HG02798 (cell line): ENCODE data around the gene KIAA1217.
"Not testable (repeated sequence)": the region's sequence is repeated elsewhere in the genome, so short reads cannot be mapped to it uniquely, and the experiment has no call there.

Experiments used
- ATAC-seq: cut with Tn5 transposase; IDR thresholded peaks from one replicate; pipeline ENCODE4 v1.9.1; 2021; ENCODE audit warnings: mild to moderate bottlenecking; ENCODE audit not compliant: unreplicated experiment, poor library complexity

KIAA1217 gene

DNA sequence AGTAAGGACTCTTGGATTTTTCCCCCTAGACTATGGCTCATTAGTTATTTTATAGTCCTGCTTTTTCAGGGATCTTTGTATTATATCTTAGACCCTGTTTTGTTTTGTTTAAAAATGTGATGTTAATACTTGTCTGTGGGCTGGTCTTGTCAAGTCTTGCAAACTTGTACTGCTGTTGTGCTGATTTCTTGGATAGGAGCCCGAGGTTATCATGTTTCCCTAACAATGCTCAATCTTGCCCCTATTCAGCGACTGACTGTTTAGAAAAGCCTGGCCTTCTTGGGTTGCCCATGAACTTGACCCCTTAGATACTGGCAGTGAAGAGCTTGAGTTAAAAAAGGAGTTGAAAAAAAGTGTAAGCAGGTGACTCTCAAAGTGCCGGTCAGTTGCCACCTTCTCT lies 115.7 kb downstream of the KIAA1217 start:
- ATAC-seq = peak; percentile 18

DNA sequence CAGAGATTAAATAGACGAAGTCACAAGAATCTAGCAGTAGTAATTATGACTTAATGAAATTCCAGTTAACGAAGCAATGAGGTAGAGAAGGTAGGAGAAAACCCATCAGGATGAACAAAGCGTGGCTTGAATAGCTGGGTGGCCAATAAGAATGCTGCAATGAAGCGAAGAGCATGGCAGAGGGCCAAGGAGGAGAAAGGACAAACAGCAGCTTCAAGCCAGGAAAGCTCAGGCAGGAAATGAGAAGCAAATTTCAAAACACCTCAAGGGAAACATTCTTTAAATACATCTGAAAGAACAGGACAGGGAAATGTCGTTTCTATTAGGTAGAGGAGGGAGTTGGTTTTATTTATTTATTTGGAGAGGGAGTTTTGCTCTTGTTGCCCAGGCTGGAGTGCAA lies 122.5 kb downstream of the KIAA1217 start:
- ATAC-seq = no peak

DNA sequence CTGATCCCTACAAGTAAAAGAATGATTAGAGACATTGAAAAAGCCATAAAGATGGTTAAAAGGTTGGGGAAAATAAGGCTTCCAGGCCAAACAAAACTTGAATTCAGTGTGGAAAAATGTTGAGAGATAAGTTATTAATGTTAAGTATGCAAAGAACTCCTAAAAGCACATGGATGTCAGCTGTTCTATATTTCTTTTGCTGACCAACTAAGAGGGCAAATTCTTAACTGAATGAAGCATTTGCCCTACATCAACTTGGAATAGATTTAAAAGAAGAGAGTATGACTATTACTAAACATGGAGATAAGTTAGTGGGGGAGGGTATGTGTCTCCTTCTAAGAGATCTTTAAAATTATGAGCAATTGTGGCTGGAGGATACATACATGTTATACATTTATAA lies 124.8 kb downstream of the KIAA1217 start:
- no peak for ATAC-seq

DNA sequence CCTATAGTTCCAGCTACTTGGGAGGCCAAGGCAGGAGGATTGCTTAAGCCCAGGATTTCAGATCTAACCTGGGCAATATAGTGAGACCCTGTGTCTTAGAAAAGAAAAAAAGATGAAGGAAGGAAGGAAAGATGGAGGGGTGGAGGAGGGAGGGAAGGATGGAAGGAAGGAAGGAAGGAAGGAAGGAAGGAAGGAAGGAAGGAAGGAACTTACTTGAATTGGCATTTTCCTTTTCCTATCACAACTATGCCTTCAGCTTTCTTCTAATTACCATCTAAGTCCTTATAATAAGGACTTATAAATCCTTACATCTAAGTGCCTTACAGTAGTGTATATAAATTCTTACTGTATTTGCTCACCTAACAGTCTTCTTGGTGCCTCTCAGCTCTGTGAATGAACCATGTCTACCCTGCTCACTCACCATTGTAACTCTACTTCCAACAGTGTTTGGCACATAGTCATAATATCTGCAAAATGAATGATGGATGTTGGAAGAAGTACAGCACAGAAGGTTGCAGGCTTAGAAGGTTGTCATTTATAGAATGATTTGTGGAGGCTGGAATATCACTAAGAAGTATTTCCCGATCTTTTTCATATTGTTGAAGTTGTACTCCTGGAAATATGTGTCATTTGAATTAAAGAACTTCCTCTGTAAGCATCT lies 125.5 kb downstream of the KIAA1217 start:
- ATAC-seq = no peak

DNA sequence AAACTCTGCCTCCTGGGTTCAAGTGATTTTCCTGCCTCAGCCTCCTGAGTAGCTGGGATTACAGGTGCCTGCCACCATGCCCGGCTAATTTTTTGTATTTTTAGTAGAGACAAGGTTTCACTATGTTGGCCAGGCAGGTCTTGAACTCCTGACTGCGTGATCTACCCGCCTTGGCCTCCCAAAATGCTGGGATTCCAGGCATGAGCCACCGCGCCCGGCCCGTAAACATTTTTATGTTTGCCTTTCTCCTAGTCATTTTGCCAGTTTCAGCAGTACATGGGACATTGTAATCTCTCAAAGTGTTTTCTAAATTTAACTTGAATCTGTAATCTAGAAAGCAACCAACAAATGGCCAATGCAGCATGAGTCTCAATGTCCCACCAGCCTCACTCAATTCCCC lies 128.8 kb downstream of the KIAA1217 start:
- ATAC-seq = not testable (repeated sequence)

DNA sequence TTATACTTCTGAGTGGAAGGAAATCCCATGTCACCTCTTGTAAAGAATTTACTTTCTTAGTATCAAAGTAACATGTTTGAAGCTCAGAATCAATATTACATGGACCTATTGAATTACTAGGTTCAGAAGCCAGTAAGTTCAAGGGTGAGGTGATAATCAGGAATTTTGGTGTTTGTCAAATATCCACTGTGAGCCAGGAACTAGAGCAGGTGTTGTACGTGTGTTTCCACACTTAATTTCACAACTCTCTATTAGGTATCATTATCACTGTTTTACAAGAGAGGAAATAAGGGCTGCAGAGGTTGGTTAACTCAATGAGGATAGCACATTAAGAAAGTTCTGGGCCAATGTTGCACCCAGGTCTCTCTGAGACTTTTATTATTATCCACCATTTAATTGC lies 130.4 kb downstream of the KIAA1217 start:
- no peak for ATAC-seq

DNA sequence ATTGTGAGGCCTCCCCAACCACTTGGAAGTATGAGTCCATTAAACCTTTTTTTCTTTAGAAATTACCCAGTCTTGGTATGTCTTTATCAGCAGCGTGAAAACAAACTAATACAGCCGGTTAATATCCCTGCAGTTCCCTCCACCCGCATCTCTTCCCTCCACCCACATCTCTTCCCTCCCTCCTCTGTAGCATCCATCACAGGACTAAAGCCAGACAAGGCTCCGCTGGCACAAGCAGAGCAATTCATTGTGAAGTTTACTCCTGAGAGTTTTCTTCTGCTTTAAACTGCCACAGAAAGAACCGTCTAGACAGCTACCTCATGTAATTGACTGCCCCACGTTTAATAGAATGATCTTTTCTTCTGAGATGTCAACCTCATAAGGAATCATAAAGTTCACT lies 131.5 kb downstream of the KIAA1217 start:
- ATAC-seq = no peak

DNA sequence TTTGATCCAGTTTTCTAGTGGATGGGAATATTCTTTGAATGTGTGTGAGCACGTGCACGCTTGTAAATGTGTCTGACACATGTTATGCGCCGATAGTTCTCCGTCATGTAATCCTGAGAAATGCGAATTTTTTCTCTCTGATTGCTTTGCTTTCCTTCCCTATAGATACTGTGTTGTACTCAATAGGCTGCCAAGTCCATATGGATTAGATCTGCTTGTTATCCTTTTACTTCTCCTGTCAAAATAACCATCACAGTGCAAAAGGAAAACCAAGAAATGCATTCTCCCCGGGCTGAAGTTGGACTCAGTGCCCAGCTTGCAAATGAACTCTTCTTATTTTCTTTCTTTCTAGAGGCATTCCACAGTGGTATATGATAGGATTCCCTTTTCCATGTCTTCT lies 131.9 kb downstream of the KIAA1217 start:
- no peak for ATAC-seq

DNA sequence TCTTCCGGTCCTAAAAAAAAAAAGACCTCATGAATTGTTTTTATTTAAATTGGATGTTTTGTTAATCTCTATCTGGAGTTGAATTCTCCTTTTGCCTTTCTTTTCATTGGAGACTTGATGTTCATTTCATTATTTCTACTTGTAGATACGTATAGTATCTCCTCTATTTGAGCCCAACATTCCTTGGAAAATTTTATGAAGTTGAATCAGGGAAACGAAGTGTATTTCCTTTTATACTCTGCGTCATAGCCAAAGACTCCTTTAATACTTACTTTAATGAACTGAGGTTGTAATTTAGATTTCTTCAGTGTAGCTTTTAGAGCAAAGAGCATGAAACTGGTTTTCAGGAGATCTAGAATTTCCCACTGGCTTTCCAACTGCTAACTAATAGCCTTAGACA lies 132.4 kb downstream of the KIAA1217 start:
- ATAC-seq = no peak

DNA sequence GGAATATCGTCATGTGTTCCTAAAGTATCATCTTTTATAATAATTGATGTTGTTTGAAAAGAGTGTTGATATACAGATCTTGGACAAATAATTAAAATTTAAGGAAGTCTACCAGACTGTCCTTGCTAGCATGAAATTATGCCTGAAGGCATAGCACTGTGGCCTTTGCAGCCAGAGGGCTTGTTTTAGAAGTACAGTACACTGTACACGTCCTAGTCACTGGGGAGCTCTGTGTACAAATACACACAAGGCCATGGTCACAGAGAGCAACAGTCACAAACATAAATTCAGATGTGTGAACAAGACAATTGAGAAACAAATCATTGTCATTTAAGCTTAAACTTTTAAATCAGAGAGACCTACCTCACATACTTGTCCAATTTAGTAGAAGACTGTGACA lies 133.0 kb downstream of the KIAA1217 start:
- ATAC-seq = no peak

DNA sequence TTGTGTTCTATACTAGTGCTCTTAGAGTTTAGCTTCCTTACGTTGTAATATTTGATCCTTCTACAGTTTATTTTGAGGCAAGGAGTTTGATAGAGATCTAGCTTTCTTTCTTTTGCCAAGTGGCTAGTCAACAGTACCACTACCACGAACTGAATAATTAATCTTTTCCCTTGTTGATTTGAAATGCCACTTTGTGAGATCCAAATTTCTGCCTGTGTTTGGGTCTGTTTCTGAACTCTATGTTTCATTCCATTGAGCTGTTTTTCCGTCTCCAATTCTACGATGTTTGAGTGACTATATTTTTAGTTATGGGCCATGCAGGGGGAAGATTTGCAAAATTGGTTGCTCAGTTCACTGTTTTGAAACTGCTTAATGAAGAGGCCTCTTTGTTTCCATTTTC lies 134.7 kb downstream of the KIAA1217 start:
- no peak for ATAC-seq

DNA sequence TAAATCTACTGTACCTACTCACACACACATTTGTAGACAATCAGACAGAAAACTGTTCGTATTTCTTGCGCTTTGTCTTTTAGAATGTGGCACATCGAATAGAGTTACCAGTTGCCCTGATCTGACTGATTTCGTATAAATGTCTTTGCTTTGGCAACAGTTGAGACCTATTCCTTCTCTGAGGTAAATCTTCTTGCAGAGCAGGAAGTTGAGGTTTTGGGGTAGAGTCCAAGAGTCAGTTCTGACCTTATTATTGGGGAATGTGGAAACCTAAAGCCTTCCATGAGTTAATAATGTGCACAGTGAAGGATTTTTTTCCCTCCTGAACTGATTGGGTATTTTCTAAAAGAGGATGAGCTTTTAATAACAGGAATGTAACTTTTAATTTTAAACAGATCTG lies 135.3 kb downstream of the KIAA1217 start:
- no peak for ATAC-seq

DNA sequence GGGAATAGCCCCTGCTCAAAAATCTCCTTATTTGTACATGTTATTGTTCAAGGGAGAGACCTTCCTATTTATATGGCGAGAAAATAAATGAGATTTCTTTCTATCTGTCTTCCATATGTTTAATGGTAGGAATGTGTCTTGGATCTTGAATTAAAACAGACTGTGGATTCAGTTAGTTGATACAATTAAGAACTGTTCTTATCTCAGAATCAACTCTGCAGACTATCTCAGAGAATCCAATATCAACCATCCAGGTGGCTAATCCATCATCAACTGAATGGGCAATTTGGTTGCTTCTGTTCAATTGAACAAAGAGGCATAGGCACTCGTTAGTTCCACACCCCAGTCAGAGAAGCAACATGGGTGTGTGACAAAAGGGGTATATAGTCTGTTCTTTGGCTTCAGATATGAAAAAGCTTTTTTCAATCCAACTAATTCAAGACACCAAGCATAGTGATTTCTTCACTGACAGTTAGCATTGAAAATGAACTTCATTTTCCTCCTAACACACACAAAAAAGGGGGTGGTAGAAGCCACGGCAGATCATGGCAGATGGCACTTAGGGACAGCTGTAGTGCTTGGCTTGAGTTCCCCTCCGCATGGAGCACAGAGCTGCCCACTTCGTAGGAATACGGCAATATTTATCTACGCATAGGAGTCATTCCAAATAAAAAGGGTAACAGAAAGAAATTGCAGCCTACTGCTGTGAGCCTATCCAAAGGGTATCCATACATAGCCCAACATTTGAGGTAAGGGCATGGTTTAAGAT lies 135.9 kb downstream of the KIAA1217 start:
- no peak for ATAC-seq

DNA sequence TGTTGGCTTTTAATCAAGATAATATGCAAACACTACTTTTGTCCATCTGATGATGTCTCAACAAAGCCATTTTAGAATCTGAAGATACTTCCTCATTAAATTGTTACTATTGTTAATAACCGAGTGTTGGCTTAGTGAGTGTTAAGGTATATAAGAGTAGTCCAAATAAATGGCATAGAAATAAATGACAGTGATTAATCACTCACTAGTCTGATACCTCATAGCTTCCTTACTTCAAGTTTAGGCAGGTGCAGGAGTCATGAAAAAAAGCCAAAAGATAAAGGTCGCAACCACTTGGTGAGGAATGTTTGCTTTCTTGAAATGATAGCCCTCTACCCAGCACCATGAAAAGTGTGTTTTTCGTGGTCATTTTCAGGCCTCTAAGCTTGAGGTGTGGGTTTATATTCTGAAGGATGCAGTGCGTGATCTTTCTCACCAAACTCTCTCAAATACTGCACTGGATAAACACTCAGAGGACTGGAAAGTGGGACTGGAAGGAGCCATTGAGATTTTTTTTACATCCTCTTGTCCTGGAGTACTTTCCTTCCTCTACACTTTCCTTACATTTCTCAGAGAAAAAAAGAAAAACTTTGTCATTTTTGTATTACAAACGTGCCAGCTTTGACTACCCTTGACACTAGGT lies 138.1 kb downstream of the KIAA1217 start:
- no peak for ATAC-seq

DNA sequence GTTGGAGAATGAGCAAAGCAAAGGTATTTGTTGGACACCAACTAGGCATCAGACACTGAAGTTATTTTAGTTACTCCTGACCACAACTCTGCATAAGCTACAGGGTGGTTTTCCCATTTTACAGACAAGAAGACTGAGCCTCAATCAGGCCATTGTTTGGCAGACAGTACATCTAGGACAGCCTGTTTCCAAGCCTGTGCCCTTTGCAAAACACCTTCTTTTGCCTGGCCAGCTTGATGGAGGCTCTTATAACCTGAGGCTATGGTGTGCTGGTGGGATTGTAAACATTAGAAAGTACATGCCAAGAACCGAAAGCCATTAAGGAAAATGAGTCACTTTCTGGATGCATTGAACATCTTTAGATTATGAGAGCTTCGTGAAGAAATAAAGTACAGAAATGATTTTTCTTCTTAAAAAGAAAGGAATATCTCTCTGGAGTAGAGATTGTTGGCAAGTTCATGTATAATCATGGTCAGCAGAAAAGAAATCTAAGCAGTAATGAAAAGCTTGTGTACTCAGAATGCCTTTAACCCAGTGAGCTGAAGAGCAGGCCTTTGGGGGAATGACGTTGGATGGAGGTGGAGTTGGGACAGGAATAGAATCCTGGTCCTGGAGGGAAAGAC lies 140.6 kb downstream of the KIAA1217 start:
- no peak for ATAC-seq

DNA sequence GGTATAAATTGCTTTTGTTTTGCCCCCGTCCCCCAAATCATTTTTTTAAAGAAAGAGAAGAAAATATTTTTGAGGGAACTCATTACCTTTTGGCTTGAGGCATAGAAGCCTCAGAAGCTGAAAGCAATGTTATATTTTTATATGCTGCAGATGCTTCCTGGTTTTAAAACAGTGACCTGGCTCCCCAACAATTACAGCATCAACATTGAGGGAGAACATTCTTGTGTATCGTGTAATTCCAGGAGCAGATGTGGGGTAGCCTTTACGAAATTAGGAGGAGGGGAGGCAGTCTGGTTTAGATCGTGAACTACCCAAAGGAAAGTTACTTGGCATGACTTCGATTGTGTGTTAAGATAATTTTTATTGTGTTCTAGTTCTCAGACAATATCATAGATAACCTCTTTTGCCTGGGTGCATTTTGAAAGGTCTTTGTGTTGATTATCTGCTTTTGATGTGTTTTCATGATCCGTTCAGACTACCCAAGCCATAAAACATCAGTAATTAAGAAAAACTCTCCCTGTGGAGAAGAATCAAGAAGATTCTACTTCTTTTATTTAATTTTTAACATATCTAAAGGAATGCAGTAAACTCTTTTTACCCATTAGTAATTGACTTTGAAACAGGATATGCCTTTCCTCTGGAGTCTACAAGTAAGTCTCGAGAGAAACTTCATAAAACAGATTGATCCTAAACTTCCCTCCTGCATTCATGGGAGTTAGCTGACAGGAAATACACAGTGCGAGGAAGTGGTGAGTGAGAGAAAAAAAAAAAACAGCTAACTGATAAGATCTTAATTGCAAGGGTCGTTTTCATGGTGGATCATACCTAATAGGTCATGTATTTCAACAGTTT lies 141.4 kb downstream of the KIAA1217 start:
- ATAC-seq = no peak

DNA sequence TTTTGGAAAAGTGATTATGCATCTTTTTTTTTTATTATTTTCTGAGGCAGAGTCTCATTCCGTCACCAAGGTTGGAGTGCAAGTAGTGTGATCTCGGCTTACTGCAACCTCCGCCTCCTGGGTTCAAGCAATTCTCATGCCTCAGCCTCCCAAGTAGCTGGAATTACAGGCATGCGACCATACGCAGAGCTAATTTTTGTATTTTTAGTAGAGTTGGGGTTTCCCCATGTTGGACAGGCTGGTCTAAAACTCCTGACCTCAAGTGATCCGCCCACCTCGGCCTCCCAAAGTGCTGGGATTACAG lies 141.9 kb downstream of the KIAA1217 start:
- not testable (repeated sequence) for ATAC-seq

DNA sequence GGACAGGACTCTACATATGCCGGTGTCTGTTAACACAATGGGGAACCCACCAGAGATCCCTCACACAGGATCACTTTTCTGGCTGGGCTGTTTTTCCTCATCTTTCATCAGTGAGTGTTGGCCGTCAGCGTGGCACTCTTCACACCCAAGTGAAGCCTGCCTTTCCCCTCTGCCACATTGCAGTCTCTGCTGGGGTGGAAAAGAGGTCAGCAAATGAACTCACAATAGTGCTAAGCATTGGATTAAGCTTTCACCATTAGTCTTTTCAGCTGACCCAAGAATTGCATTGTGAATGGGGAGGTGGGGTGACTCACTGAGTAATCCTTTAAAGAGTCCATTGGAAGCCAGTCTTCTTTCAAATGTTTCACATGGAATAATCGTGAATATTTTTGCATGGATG lies 143.0 kb downstream of the KIAA1217 start:
- ATAC-seq = no peak

DNA sequence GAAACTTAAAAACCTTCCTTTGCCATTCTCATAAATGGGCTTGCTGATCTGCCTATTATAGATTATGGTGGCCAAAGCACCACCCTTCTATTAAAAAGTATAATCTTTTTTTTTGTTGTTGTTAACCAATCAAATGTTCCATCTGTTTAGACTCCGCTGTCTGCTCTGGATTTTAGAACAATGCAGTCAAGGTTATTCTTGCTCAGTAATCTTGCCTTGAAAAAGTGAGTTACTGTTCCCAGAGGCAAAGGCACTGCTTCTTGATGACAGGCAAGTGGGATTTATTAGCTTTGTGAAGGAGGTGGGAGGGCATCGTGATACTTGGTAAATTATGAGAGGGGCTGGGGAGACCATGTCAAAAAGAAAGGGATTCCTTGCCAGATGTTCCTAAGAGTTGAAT lies 143.5 kb downstream of the KIAA1217 start:
- no peak for ATAC-seq

DNA sequence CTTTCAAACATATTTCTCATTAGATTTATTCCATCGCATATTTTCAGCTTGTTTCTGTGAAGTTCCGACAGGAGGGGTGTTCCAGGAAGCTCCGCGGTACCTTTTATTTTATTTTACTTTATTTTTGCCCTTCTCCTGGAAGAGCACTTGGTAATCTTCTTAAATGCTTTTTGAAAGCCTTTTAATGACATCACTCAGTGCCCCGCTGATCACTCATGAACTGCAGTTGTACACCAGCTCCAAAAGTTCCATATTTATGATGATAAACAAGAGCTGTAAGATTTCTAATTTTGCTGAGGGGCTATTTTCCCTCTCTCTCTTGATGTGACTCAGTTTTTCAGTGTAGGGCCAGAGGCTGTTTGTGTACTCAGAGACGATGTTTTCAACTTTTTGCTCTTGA lies 144.4 kb downstream of the KIAA1217 start:
- no peak for ATAC-seq
